Thyroid gland (tissue), 4 donors: ENCODE results near the gene RAPGEF4. TPM values are rescaled to one million over a fixed set of nuclear protein-coding genes. Genes with fewer than 3 reads are reported as not detected.
A peak's percentile ranks its signal among the peaks of the same experiment; 100 is the strongest.

ENCODE experiments used
- DNase-seq, 2 donors: peaks; one replicate each; pipeline ENCODE4 v3.0.0-alpha.2; 2019
- H3K27ac ChIP-seq, 3 donors: fragments of 200-600 bp; sonication (generic); 1 replicate in 2 of 3; 2 replicates in 1 of 3; pipeline ENCODE4 v1.5.1; 2016 to 2019; ENCODE audit warnings: mild to moderate bottlenecking in 1 of 3, moderate library complexity in 1 of 3
- H3K27me3 ChIP-seq: fragments of 200-600 bp; sonication (generic); one replicate; pipeline ENCODE4 v1.5.1; 2019
- H3K36me3 ChIP-seq, 2 donors: fragments of 200-600 bp; sonication (generic); one replicate each; pipeline ENCODE4 v1.5.1; 2016 to 2019
- H3K4me1 ChIP-seq, 2 donors: fragments of 200-600 bp; sonication (generic); one replicate each; pipeline ENCODE4 v1.5.1; 2017 to 2019
- H3K4me3 ChIP-seq, 3 donors: fragments of 200-600 bp; sonication (generic); replicated peaks in 1 of 3; 1 replicate in 2 of 3; 2 replicates in 1 of 3; pipeline ENCODE4 v1.5.1; 2016; ENCODE audit warnings: mild to moderate bottlenecking in 1 of 3
- H3K9me3 ChIP-seq: fragments of 200-600 bp; sonication (generic); one replicate; pipeline ENCODE4 v1.5.1; 2017
- POLR2A ChIP-seq, 2 donors: fragments of 450-650 bp; IDR thresholded peaks; one replicate each; pipeline ENCODE4 v1.6.1; 2017; ENCODE audit warnings: antibody characterized with exemption in 2 of 2, mild to moderate bottlenecking in 2 of 2, moderate library complexity in 1 of 2
- WGBS, 2 donors: methylation state at CpG; one replicate each; pipeline ENCODE4 v1.1.5; 2017; 5-methylcytosine and 5-hydroxymethylcytosine counted together
- intact Hi-C: fragments of 100-400 bp; cut with DNase I; formaldehyde crosslinking; loops from one replicate; pipeline ENCODE4 v1.15.1; 2023
- total RNA-seq, 4 donors: library from RNA; depleted of rRNA; stranded (reverse); fragments of >200 nt; gene quantifications; one replicate each; pipeline ENCODE4 v1.2.3, GENCODE V29; 2016
- TF ChIP-seq, protein P1 (sequence below), 6 experiments: fragments of 200-600 bp in 3 of 6; fragments of 450-650 bp in 3 of 6; sonication (generic) in 3 of 6; IDR thresholded peaks; one replicate each; pipeline ENCODE4 v1.5.1; 2016 to 2019; ENCODE audit warnings: antibody characterized with exemption in 6 of 6, mild to moderate bottlenecking in 2 of 6, inconsistent platforms in 1 of 6, moderate library complexity in 1 of 6

Gene RAPGEF4
- total RNA-seq, 4 donors from 2014 or later: 7.9 to 19.6 (median 12.1) TPM

DNA sequence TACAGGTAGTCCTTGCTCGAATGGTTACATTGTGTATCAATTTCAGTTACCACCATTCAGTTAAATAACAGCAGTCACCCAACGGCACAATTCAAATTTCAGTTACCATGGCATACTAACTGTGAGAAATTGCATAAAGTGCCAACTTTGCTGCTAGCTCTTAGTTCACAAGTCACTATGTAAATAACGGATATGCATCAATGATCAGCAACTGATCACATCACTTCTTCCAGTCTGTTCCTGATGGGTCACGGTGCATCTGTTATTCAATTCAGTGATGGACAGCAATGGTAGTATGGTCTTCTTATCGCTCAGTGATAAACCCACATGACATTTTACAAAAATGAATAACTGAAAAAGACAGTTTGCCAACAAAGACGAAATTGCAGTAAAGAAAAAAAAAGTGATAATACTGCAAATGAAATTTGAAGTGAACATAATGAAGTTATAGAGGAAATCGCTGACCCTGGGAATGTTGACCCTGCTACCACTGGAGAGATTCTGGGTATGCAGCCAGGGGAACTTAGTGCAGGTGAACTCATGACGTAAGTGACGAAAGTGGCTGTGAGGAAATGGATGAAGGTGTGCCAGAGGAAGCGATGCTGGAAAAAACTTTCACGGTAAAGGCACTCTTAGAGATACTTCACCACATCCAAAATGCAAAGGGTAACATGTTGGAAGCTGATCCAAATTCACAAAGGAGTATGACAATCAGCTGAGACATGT lies 25.9 kb upstream of the RAPGEF4 start:
- WGBS, 2 donors: 57 to 61% methylated on average over 11 of the region's 11 CpGs
- intact Hi-C loops: no loop called here
- H3K4me1 ChIP-seq: no peaks in the 10 kb centered on the region
- no peaks in the 10 kb centered on the region for H3K9me3 ChIP-seq
- H3K4me3 ChIP-seq: no peak overlapping the region
- TF ChIP-seq, protein P1, sequence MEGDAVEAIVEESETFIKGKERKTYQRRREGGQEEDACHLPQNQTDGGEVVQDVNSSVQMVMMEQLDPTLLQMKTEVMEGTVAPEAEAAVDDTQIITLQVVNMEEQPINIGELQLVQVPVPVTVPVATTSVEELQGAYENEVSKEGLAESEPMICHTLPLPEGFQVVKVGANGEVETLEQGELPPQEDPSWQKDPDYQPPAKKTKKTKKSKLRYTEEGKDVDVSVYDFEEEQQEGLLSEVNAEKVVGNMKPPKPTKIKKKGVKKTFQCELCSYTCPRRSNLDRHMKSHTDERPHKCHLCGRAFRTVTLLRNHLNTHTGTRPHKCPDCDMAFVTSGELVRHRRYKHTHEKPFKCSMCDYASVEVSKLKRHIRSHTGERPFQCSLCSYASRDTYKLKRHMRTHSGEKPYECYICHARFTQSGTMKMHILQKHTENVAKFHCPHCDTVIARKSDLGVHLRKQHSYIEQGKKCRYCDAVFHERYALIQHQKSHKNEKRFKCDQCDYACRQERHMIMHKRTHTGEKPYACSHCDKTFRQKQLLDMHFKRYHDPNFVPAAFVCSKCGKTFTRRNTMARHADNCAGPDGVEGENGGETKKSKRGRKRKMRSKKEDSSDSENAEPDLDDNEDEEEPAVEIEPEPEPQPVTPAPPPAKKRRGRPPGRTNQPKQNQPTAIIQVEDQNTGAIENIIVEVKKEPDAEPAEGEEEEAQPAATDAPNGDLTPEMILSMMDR (IDR thresholded peaks at IDR 0.05): no peak
- no peak for TF ChIP-seq POLR2A (IDR thresholded peaks at IDR 0.05)
- no peak overlapping the region for H3K27ac ChIP-seq
- H3K36me3 ChIP-seq: no peaks in the 10 kb centered on the region
- no peaks in the 10 kb centered on the region for H3K27me3 ChIP-seq
- DNase-seq: no peak

DNA sequence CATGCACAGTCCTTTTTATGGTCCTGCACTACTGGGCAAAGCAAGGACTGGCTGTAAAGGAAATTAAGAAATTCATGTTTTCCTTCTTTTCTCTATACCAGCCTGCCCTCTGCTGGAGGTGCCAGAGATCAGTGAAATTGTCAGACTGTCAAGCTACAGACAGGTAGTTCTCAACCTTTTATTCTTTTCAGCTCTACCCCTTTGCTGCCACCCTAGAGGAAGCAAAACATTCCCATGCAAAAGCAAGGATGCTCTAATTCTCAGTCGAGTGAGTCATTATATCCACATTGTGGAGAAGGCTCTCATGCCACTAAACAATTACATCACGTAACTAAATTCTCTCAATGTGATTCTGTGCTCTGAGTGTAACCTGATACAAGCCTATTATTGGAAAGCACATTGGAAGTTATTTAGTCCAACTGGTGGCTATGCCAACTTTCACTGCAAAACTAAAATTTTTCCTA lies 25.0 kb upstream of the RAPGEF4 start:
- no peaks in the 10 kb centered on the region for H3K9me3 ChIP-seq
- TF ChIP-seq, protein P1 (IDR thresholded peaks at IDR 0.05): peak in 4 of 6 experiments; percentile 8 to 61 (median 52)
- no peak for TF ChIP-seq POLR2A (IDR thresholded peaks at IDR 0.05)
- WGBS, 2 donors: 21 to 31% methylated on average over 2 of the region's 2 CpGs
- peak; percentile 26 to 52 for DNase-seq
- H3K4me1 ChIP-seq: no peaks in the 10 kb centered on the region
- no peak overlapping the region for H3K4me3 ChIP-seq
- intact Hi-C loops: no loop called here
- H3K27ac ChIP-seq: no peak overlapping the region
- H3K36me3 ChIP-seq: no peaks in the 10 kb centered on the region
- H3K27me3 ChIP-seq: no peaks in the 10 kb centered on the region

DNA sequence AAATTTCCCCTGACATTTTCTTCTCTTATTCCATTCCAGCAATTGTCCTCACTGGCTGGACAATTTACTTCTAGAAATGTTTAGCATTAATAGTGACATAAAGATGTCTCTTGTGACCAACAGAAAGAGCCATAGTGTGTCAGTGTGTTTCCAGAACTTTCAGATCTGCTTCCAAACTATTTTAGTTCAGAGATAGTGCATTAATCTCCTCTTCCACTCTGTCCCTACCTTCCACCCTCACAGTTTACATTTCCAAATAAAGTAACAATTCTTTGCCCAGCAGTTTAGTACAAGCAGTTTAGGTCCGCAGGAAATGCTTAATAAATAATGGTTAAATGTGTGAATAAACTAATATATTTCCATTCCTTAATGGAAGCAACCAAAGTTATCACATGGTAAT lies 24.5 kb upstream of the RAPGEF4 start:
- TF ChIP-seq, protein P1 (IDR thresholded peaks at IDR 0.05): no peak
- no peak for TF ChIP-seq POLR2A (IDR thresholded peaks at IDR 0.05)
- H3K9me3 ChIP-seq: no peaks in the 10 kb centered on the region
- 67 to 82% methylated on average over 1 of the region's 1 CpG for WGBS, 2 donors
- no peak overlapping the region for H3K27ac ChIP-seq
- H3K4me3 ChIP-seq: no peak overlapping the region
- intact Hi-C loops: no loop called here
- H3K4me1 ChIP-seq: no peaks in the 10 kb centered on the region
- H3K36me3 ChIP-seq: no peaks in the 10 kb centered on the region
- no peaks in the 10 kb centered on the region for H3K27me3 ChIP-seq
- DNase-seq: no peak

DNA sequence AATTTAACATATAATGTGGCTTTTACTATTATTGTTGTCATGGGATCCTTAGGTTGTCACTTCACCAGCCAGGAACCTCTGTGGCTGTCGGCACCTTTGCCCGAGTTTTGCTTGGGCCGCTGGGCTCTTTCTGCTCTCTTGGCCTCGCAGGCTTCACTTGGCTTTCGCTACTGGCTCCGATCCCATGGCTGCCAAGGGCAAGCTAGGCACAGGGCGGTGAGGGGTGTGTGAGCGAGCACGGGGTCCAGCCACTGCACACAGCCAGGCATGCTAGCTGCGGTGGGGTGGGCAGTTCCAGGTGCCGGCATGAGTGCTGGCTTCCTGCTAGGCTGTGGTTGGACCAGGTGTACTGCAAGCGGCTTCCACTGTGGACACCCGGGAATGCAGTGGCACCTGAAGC lies 23.4 kb upstream of the RAPGEF4 start:
- no peak for TF ChIP-seq POLR2A (IDR thresholded peaks at IDR 0.05)
- Histone ChIP-seq H3K9me3 (no peaks in the 10 kb centered on the region), H3K4me1 (no peaks in the 10 kb centered on the region), H3K27ac (no peak overlapping the region), H3K36me3 (no peaks in the 10 kb centered on the region), H3K27me3 (no peaks in the 10 kb centered on the region), H3K4me3 (no peak overlapping the region)
- intact Hi-C loops: no loop called here
- 88 to 92% methylated on average over 9 to 11 of the region's 13 CpGs for WGBS, 2 donors
- no peak for DNase-seq

DNA sequence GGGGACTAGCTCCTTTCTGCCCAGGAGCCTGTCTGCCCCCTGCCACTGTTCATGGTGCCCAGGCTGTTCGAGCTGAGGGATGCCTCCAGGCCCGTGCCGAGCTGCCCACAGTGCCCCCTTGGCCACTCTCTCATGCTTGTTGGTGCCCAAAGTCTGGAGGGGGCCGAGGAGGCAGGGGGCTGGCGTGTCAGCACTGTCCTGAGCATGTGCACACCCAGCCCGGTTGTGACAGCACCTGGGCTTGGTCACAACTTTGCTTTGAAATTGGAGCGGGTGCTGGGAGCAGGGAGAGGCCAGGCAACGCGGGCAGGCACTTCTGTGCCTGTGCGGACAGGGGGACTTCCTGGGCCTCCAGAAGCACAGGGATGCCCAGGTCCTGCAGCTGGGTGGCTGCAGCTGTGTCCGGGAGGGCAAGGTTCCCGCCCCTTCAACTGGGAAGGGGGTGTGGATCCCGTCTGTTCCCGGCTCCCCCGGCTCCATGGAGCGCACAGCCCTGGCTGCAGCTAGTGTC lies 22.2 kb upstream of the RAPGEF4 start:
- Histone ChIP-seq H3K36me3 (no peaks in the 10 kb centered on the region), H3K27me3 (no peaks in the 10 kb centered on the region), H3K27ac (no peak overlapping the region), H3K9me3 (no peaks in the 10 kb centered on the region), H3K4me3 (no peak overlapping the region), H3K4me1 (no peaks in the 10 kb centered on the region)
- intact Hi-C loops: no loop called here
- WGBS, 2 donors: 70 to 93% methylated on average over 6 to 16 of the region's 16 CpGs
- DNase-seq: no peak
- TF ChIP-seq, protein P1 (IDR thresholded peaks at IDR 0.05): no peak
- no peak for TF ChIP-seq POLR2A (IDR thresholded peaks at IDR 0.05)
